ENCODE measurements around the gene ATP13A1.

The ATP13A1 gene

GRCh38 chr19:19643158-19644053 is 20.1 kb downstream of the ATP13A1 start, which contains the start of gene GMIP:
Gene GMIP (minus strand): TSS chr19:19643657. CDS start chr19:19643529, 128 bp downstream.
- Histone ChIP-seq H3K4me1 (ENCODE audit: control insufficient read depth, insufficient read depth, low read length, poor library complexity, severe bottlenecking) (peaks cover 7% of the 10 kb centered on the region), H3K27ac (ENCODE audit: low read depth, low read length, severe bottlenecking) (peak within 1 kb of the TSS; percentile 67), H3K4me3 (ENCODE audit: extremely low read depth, insufficient read depth, low read length, poor library complexity, severe bottlenecking) (peak within 1 kb of the TSS; percentile 79), H3K9me3 (ENCODE audit: control insufficient read depth, low read length) (no peaks in the 10 kb centered on the region), H3K36me3 (ENCODE audit: control insufficient read depth, insufficient read depth, low read length) (peaks cover 52% of the 10 kb centered on the region)
- 0% methylated on average over 37 to 41 of the region's 50 CpGs for WGBS, 2 experiments (ENCODE audit: insufficient coverage in 2 of 2)

GRCh38 chr19:19642506-19643157 is 20.8 kb downstream of the ATP13A1 start:
- Histone ChIP-seq H3K36me3 (ENCODE audit: control insufficient read depth, insufficient read depth, low read length) (peaks cover 48% of the 10 kb centered on the region), H3K9me3 (ENCODE audit: control insufficient read depth, low read length) (no peaks in the 10 kb centered on the region), H3K4me3 (ENCODE audit: extremely low read depth, insufficient read depth, low read length, poor library complexity, severe bottlenecking) (peak overlapping the region; percentile 79), H3K4me1 (ENCODE audit: control insufficient read depth, insufficient read depth, low read length, poor library complexity, severe bottlenecking) (peaks cover 7% of the 10 kb centered on the region), H3K27ac (ENCODE audit: low read depth, low read length, severe bottlenecking) (peak overlapping the region; percentile 10)
- WGBS, 2 experiments (ENCODE audit: insufficient coverage in 2 of 2): 0 to 20% methylated on average over 3 to 14 of the region's 16 CpGs

- no peak overlapping the region for H3K4me3 ChIP-seq (ENCODE audit: extremely low read depth, insufficient read depth, low read length, poor library complexity, severe bottlenecking)
- WGBS, 2 experiments (ENCODE audit: insufficient coverage in 2 of 2): 95 to 96% methylated on average over 40 to 49 of the region's 53 CpGs
Measured at GRCh38 chr19:19637523-19638251, 25.8 kb downstream of the ATP13A1 start.

GRCh38 chr19:19637186-19637522 is 26.3 kb downstream of the ATP13A1 start:
- WGBS, 2 experiments (ENCODE audit: insufficient coverage in 2 of 2): 91 to 96% methylated on average over 12 to 27 of the region's 27 CpGs
- Histone ChIP-seq H3K27ac (ENCODE audit: low read depth, low read length, severe bottlenecking) (no peak overlapping the region), H3K9me3 (ENCODE audit: control insufficient read depth, low read length) (no peaks in the 10 kb centered on the region), H3K4me1 (ENCODE audit: control insufficient read depth, insufficient read depth, low read length, poor library complexity, severe bottlenecking) (no peaks in the 10 kb centered on the region), H3K4me3 (ENCODE audit: extremely low read depth, insufficient read depth, low read length, poor library complexity, severe bottlenecking) (no peak overlapping the region), H3K36me3 (ENCODE audit: control insufficient read depth, insufficient read depth, low read length) (peaks cover 61% of the 10 kb centered on the region)

More at GRCh38 chr19:19637523-19638251, 25.8 kb downstream of the ATP13A1 start:
- Histone ChIP-seq H3K27ac (ENCODE audit: low read depth, low read length, severe bottlenecking) (no peak overlapping the region), H3K9me3 (ENCODE audit: control insufficient read depth, low read length) (no peaks in the 10 kb centered on the region), H3K4me1 (ENCODE audit: control insufficient read depth, insufficient read depth, low read length, poor library complexity, severe bottlenecking) (no peaks in the 10 kb centered on the region), H3K36me3 (ENCODE audit: control insufficient read depth, insufficient read depth, low read length) (peaks cover 57% of the 10 kb centered on the region)

DNA sequence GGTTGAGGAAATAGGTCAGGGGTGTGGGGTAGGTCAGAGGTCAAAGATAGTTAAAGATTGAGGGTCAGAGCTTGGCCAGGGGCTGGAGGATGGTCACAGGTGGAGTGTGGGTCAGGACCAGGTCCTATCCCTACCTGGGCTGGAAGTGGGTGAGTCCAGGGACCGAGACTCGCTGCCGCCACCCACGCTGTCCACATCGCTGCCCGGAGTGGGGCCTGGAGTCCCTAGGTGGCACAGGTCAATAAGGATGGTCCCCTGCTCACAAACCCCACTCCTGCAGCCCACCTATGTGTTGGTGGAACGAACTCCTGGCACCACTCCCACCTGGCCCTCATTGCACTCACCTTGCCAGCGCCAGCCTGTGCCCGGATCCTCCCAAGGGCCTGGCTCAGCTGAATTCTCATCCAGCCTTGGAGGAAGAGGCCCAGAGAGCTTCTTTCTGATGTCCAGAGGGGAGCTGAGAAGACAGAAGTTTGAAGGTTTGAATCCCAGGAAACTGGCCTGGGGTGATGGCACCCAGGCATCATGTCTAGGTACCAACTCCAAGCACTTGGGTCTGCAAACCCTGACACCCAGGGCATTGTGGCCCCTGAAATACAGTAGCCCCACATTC is 26.8 kb downstream of the ATP13A1 start:
- H3K4me3 ChIP-seq (ENCODE audit: extremely low read depth, insufficient read depth, low read length, poor library complexity, severe bottlenecking): no peak overlapping the region
- no peaks in the 10 kb centered on the region for H3K4me1 ChIP-seq (ENCODE audit: control insufficient read depth, insufficient read depth, low read length, poor library complexity, severe bottlenecking)
- H3K36me3 ChIP-seq (ENCODE audit: control insufficient read depth, insufficient read depth, low read length): peaks cover 59% of the 10 kb centered on the region
- 96 to 98% methylated on average over 4 to 8 of the region's 9 CpGs for WGBS, 2 experiments (ENCODE audit: insufficient coverage in 2 of 2)
- H3K9me3 ChIP-seq (ENCODE audit: control insufficient read depth, low read length): no peaks in the 10 kb centered on the region
- no peak overlapping the region for H3K27ac ChIP-seq (ENCODE audit: low read depth, low read length, severe bottlenecking)

DNA sequence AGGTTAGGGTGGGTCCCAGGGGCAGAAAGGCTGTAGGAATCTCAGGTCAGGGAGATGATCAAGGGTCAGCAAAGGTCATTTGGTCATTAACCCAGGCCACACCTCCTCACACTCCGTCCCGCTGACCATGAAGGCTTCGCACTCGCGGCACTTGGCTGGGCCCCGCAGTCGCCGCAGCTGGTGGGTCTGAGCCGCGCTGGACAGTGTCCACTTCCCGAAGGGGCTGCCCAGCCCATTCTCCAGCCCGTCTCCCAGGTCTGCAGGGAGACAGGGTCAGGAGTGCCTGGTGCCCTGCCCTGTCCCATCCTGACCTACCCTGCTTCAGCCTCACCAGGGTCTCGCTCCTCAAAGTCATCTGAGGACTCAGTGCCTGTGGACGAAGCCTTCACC is 28.2 kb downstream of the ATP13A1 start:
- 96% methylated on average over 14 of the region's 14 CpGs for WGBS, 2 experiments (ENCODE audit: insufficient coverage in 2 of 2)
- H3K27ac ChIP-seq (ENCODE audit: low read depth, low read length, severe bottlenecking): no peak overlapping the region
- no peaks in the 10 kb centered on the region for H3K4me1 ChIP-seq (ENCODE audit: control insufficient read depth, insufficient read depth, low read length, poor library complexity, severe bottlenecking)
- H3K4me3 ChIP-seq (ENCODE audit: extremely low read depth, insufficient read depth, low read length, poor library complexity, severe bottlenecking): no peak overlapping the region
- H3K9me3 ChIP-seq (ENCODE audit: control insufficient read depth, low read length): no peaks in the 10 kb centered on the region
- peaks cover 57% of the 10 kb centered on the region for H3K36me3 ChIP-seq (ENCODE audit: control insufficient read depth, insufficient read depth, low read length)

GRCh38 chr19:19634516-19635312 is 28.8 kb downstream of the ATP13A1 start:
- Histone ChIP-seq H3K9me3 (ENCODE audit: control insufficient read depth, low read length) (no peaks in the 10 kb centered on the region), H3K4me3 (ENCODE audit: extremely low read depth, insufficient read depth, low read length, poor library complexity, severe bottlenecking) (no peak overlapping the region), H3K4me1 (ENCODE audit: control insufficient read depth, insufficient read depth, low read length, poor library complexity, severe bottlenecking) (no peaks in the 10 kb centered on the region), H3K27ac (ENCODE audit: low read depth, low read length, severe bottlenecking) (no peak overlapping the region), H3K36me3 (ENCODE audit: control insufficient read depth, insufficient read depth, low read length) (peaks cover 55% of the 10 kb centered on the region)
- 94% methylated on average over 34 to 36 of the region's 36 CpGs for WGBS, 2 experiments (ENCODE audit: insufficient coverage in 2 of 2)

DNA sequence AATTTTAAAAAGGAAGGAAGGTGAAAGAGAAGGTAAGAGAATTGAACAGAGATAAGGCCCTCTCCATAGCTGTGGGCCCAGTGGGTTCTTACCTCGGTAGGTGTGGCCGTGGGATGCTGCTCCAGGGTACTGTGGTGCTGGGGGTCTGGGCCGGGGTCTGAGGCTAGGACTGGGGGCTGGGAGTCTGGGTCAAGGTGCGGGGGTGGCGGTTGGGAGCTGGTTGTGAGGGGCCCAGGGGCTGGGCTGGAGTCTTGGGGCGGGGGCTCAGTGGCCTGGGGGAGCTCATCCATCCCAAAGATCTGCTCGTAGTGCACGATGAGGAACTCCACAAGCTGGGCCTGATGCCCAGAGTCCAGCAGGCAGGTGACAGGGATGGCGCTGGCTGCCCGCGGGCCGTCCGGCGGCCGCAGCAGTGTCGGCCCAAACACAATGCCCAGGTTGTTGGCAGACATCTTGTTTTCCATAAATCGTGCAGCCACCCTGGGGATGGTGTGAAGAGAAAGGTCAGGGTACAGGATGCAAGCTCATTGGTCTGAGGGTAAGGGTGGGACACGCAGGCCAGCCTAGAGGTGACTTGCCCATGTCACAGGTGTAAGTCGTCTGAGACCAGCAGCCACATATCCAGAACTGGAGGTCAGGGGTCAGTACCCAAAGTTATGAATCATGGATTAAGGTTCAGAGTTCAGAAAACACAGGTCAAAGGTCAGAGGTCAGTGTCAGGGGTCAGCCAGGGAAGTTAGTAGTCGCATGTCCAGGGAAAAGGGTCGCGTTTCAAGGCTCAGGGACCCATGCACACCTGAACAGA is 29.6 kb downstream of the ATP13A1 start:
- Histone ChIP-seq H3K36me3 (ENCODE audit: control insufficient read depth, insufficient read depth, low read length) (peaks cover 50% of the 10 kb centered on the region), H3K4me3 (ENCODE audit: extremely low read depth, insufficient read depth, low read length, poor library complexity, severe bottlenecking) (no peak overlapping the region), H3K4me1 (ENCODE audit: control insufficient read depth, insufficient read depth, low read length, poor library complexity, severe bottlenecking) (no peaks in the 10 kb centered on the region), H3K27ac (ENCODE audit: low read depth, low read length, severe bottlenecking) (no peak overlapping the region), H3K9me3 (ENCODE audit: control insufficient read depth, low read length) (no peaks in the 10 kb centered on the region)
- WGBS, 2 experiments (ENCODE audit: insufficient coverage in 2 of 2): 93 to 94% methylated on average over 19 to 20 of the region's 22 CpGs

GRCh38 chr19:19632661-19633060 is 30.8 kb downstream of the ATP13A1 start:
- H3K27ac ChIP-seq (ENCODE audit: low read depth, low read length, severe bottlenecking): no peak overlapping the region
- peaks cover 50% of the 10 kb centered on the region for H3K36me3 ChIP-seq (ENCODE audit: control insufficient read depth, insufficient read depth, low read length)
- H3K4me1 ChIP-seq (ENCODE audit: control insufficient read depth, insufficient read depth, low read length, poor library complexity, severe bottlenecking): no peaks in the 10 kb centered on the region
- no peak overlapping the region for H3K4me3 ChIP-seq (ENCODE audit: extremely low read depth, insufficient read depth, low read length, poor library complexity, severe bottlenecking)
- H3K9me3 ChIP-seq (ENCODE audit: control insufficient read depth, low read length): no peaks in the 10 kb centered on the region
- 87 to 95% methylated on average over 5 of the region's 5 CpGs for WGBS, 2 experiments (ENCODE audit: insufficient coverage in 2 of 2)
